ENCODE measurements around the gene ASAP3.

Gene ASAP3

GRCh38 chr1:23405946-23406345 lies 78.0 kb downstream of the ASAP3 start:
- TF ChIP-seq, protein P1, sequence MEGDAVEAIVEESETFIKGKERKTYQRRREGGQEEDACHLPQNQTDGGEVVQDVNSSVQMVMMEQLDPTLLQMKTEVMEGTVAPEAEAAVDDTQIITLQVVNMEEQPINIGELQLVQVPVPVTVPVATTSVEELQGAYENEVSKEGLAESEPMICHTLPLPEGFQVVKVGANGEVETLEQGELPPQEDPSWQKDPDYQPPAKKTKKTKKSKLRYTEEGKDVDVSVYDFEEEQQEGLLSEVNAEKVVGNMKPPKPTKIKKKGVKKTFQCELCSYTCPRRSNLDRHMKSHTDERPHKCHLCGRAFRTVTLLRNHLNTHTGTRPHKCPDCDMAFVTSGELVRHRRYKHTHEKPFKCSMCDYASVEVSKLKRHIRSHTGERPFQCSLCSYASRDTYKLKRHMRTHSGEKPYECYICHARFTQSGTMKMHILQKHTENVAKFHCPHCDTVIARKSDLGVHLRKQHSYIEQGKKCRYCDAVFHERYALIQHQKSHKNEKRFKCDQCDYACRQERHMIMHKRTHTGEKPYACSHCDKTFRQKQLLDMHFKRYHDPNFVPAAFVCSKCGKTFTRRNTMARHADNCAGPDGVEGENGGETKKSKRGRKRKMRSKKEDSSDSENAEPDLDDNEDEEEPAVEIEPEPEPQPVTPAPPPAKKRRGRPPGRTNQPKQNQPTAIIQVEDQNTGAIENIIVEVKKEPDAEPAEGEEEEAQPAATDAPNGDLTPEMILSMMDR (IDR thresholded peaks at IDR 0.05; ENCODE audit: unreplicated experiment in 3 of 3): no peak
- Mint-ChIP-seq H3K9me3 (no peaks in the 10 kb centered on the region), H3K4me3 (no peak overlapping the region)

GRCh38 chr1:23403735-23404486 lies 80.1 kb downstream of the ASAP3 start:
- Mint-ChIP-seq H3K36me3 (ENCODE audit: low read depth) (peaks cover 8% of the 10 kb centered on the region), H3K4me3 (peak overlapping the region in 1 of 3 experiments; percentile 14), H3K27ac (peak overlapping the region; percentile 9 to 80 (median 66)), H3K27me3 (ENCODE audit: low read depth) (no peaks in the 10 kb centered on the region), H3K9me3 (no peaks in the 10 kb centered on the region), H3K4me1 (peaks cover 34% of the 10 kb centered on the region)
- TF ChIP-seq, protein P1 (IDR thresholded peaks at IDR 0.05; ENCODE audit: unreplicated experiment in 3 of 3): peak; percentile 93 to 96 (median 96)

More at GRCh38 chr1:23405946-23406345, 78.0 kb downstream of the ASAP3 start:
- Mint-ChIP-seq H3K4me1 (peaks cover 42% of the 10 kb centered on the region), H3K27me3 (ENCODE audit: low read depth) (no peaks in the 10 kb centered on the region), H3K27ac (no peak overlapping the region), H3K36me3 (ENCODE audit: low read depth) (peaks cover 5% of the 10 kb centered on the region)

DNA sequence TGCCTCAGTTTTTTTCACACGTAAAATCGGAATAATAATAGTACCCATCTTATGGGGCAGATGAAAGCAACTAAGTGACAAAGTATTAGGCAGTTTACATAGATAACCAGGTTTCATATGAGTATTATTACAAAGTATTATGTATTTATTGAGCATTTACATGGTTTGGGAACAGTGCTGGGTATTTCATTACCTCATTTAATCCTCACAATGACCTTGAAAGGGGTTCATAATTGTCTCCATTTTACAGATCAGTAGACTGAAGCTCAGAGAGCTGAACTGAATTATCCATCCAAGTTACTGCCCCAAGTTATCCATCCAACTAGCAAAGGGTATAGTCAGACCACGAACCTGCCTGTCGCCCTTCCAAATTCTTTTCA lies 80.6 kb downstream of the ASAP3 start:
- TF ChIP-seq, protein P1 (IDR thresholded peaks at IDR 0.05; ENCODE audit: unreplicated experiment in 3 of 3): no peak
- peak overlapping the region; percentile 9 to 80 (median 66) for H3K27ac Mint-ChIP-seq
- no peaks in the 10 kb centered on the region for H3K27me3 Mint-ChIP-seq (ENCODE audit: low read depth)
- no peak overlapping the region for H3K4me3 Mint-ChIP-seq
- no peaks in the 10 kb centered on the region for H3K9me3 Mint-ChIP-seq
- H3K4me1 Mint-ChIP-seq: peaks cover 35% of the 10 kb centered on the region
- peaks cover 8% of the 10 kb centered on the region for H3K36me3 Mint-ChIP-seq (ENCODE audit: low read depth)

- Mint-ChIP-seq H3K27ac (peak overlapping the region; percentile 9 to 80 (median 66)), H3K9me3 (no peaks in the 10 kb centered on the region), H3K36me3 (ENCODE audit: low read depth) (peaks cover 9% of the 10 kb centered on the region), H3K4me1 (peaks cover 38% of the 10 kb centered on the region), H3K4me3 (no peak overlapping the region), H3K27me3 (ENCODE audit: low read depth) (no peaks in the 10 kb centered on the region)
- TF ChIP-seq, protein P1 (IDR thresholded peaks at IDR 0.05; ENCODE audit: unreplicated experiment in 3 of 3): no peak
These were observed 81.0 kb downstream of the ASAP3 start for GRCh38 chr1:23403038-23403336.

DNA sequence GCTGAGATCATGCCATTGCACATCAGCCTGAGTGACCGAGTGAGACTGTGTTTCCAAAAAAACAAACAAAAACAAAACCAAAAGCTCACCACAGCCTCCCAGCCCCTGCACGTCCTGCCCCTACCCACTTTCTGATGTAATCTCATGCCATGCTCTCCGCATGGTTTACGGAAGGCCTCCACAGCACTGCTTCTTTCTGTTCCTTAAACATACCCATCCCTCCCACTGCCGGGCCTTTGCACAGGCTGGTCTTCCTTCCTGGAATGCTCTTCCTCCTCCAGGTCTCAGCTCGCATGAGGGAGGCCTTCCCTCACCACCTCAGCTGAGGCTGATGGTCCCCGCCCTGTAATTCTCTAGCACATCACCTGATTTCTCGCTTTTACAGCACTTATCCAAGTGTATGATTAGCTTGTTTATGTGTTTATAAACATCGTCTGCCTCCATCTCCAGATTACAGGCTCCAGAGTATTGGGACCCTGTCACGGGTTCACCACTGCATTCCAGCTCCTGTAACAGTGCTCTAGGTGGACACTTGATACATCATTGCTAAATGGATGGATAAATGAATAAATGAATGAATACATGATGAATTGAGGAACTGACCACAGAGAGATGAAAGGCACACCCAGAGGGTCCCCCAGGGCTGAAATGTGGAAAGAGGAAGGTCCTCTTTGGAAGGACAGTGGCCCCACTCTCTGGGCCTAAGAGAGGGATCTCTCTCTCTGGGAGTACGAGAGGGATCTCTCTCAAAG lies 81.5 kb downstream of the ASAP3 start:
- no peaks in the 10 kb centered on the region for H3K9me3 Mint-ChIP-seq
- H3K27me3 Mint-ChIP-seq (ENCODE audit: low read depth): no peaks in the 10 kb centered on the region
- H3K4me1 Mint-ChIP-seq: peaks cover 43% of the 10 kb centered on the region
- TF ChIP-seq, protein P1 (IDR thresholded peaks at IDR 0.05; ENCODE audit: unreplicated experiment in 3 of 3): no peak
- no peak overlapping the region for H3K4me3 Mint-ChIP-seq
- peak overlapping the region in 2 of 3 experiments; percentile 17 to 66 for H3K27ac Mint-ChIP-seq
- peaks cover 14% of the 10 kb centered on the region for H3K36me3 Mint-ChIP-seq (ENCODE audit: low read depth)

Measured in nephron (organoid).